Stimulated activated CD8-positive, alpha-beta memory T cell treated with anti-CD3 and anti-CD28 coated beads, Interleukin-15, amount 100 ng/mL, for 4 hours (primary cell): Measurements from ENCODE around the gene HID1.
A peak's percentile ranks its signal among the peaks of the same experiment; 100 is the strongest.

Source experiments
- DNase-seq, 2 donors: peaks; one replicate each; pipeline ENCODE4 v3.0.0-alpha.2; 2020; ENCODE audit warnings: low read depth in 2 of 2

HID1 gene

DNA sequence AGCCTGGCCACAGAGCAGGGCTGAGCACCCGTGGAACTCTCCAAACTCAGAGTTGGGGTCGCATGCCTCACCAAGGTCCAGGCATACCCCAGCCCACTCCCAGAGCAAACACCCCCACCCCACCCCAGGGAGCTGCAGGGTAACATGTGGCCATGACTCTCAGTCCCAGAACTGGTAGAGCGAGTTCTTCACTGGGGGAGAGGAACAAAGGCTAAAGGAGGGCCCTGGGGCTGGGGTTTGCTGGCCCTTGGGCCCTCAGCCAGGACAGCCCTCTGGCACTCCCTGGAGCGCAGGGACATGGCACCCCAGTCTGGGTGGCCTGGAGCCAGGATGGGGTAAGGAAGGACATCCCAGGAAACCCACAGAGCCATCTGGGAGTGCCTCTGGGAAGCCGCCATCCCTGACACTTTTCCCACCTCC, 4.2 kb downstream of the HID1 start:
- DNase-seq = no peak

DNA sequence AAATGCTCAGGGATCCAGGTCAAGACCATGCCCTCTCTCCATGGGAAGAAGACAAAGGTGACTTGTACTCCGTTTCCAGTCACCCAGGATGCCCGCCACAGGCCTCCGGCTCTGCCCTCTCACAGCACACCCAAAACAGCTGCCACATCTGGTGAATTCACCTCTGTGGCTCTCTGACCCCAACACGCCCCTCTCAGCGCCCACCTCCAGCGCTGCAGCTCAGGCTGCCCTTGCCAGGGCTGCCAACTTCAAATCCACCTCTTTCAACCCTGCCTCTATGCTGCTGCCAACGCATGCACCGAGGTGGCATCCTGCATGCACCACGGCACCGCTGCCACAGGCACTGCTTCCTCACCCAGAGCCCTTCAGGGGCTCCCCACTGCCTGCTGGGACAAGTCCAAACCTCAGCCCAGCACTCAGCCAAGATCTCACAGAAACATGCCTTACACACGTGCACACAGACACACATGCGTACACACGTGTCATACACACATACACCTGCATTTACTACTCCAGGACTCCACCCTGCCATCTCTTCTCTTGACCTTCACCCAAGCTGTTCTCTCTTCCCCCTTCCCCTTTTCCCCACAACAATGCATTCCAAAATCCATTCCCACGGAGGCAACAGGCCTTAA, 7.5 kb downstream of the HID1 start:
- DNase-seq = no peak

DNA sequence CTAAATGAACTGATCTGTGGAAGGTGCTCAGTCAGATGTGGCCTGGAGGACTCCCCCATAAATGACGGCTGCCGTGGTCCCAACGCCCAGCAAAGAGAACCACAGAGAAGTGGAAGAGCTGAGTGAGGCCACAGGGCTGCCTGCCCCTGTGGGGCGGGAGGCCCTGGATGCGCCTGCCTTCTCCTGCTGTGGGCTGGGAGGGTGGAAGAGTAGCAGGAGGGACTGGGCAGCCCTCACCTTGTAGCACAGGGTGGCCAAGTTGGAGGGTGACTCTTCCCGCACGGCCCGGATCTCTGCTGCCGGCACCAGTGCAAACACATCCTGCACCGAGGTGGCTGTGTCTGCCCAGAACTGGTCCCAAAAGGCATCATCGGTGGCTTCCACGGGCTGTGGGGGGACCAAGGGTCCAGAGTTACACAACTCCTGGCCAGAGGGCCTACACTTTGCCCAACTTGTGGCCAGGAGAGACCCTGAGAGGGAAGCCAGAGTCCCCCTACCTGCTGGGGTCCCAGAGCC, 8.3 kb downstream of the HID1 start:
- no peak for DNase-seq

DNA sequence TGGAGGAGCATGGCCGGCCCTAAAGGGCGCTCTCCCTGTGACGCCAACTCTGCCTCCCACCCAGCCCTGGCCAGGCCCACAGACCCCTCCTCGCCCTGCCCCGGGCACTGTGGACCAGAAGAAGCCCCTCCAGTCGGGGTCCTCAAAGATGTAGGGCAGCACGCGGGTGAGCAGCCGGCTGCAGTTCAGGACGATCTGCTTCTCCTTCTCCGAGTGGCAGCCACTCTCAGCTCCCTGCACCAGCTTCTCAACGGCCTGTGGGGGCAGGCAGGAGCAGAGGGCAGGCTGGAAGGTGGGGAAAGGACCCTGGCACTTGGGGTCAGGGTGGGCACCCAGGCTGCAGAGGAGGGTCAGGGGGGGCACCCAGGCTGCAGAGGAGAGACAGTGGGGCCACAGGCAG, 8.9 kb downstream of the HID1 start:
- DNase-seq = no peak

DNA sequence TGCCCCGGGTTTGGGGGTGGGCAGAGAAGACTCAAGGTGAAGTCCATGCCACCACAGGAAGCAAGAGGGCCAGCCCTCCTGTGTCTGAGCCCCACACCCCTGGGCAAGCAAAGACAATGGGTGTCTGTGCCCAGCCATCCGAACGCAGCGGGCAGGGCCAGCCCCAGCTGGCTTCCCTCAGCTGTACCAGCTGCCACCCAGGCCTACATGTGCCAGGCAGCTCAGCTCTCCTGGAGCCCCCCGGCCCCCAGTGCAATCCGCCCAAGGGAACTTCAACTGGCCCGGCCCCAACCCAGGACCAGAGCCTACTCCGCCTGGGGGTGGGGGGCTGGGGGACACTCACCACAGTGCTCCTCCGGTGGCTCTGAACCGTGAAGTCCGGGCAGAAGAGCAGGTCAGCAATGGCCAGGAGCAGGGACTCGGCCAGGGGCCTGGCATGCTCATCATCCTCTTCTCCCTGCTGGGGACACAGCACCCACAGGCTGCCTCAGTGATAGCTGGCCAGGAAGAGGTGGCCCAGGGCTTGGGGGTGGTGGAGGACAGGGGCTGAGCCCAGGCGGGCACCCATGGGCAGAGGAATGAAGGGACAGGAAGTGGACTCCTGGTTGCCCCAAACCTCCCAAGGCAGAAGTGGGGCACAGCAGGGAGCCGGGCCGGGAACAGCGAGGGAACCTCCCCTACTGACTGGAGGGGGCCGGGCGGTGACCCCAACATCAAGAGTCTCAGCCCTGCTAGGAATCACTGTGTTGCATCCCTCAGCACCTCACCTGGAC, 9.8 kb downstream of the HID1 start:
- no peak for DNase-seq

DNA sequence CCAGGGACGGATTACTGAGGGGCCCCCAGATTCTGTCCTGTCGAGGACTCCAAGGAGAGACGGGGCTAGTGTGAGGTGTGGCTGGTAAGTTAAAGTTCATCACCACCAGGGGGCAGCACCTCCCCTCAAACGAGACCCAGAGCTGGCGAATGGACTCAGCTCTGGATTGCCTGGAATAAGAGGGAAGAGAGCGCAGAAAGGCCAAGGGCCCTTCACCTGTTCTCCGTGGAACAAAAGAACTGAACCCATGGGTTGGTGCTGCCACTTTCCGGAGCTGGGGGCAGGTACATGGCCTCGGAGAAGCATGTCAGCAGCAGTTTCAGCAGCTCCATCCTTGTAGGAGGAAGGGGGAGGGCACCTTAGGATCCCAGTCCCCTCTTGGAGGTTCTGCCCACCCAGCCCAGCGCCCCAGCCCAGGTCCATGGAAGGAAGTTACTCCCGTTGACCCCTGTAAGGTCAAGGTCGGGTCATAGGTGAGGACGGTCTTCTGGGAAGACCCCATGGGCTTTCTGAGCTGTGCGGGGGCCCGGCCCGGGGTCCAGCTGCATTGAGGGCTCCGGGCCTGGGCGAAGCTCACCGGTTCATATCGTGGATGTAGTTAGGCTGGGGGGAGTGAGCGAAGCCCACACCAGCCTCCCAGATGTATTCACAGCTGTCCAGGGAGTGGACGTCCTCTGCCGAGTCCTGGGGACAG, 10.8 kb downstream of the HID1 start:
- peak; percentile 51 to 60 for DNase-seq

DNA sequence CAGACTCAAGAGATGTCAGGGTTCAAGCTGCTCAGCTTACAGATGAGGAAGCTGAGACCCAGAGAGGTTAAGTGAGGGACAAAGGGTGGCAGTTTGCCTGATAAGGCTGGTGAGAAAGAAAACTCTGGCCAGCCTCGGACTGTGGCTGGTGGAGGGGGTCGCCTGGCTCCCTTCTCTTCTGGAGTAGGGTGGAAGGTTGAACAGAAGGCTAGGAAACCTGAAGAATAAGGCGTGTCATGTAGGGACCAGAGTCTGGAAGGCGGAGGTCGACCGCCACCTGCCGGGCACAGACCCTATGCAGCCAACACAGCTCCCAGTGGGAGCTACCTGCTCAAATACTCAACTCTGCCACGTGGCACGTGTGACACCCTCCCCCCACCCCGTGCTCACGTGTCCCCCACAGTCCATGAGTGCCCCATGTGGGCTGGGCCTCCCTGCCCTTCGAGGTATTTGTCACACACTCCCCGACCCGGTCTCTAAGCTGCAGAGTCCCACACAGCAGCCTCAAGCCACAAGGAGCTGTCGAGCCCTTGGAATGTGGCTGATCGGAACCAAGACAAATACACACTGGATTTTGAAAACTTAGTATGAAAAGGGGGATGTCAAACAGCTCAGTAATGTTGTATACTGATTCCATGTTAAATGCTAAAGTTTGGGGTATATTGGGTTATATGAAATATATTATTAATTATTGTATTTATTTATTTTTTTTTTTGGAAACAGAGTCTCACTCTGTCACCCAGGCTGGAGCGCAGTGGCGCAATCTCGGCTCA, 11.8 kb downstream of the HID1 start:
- no peak for DNase-seq

DNA sequence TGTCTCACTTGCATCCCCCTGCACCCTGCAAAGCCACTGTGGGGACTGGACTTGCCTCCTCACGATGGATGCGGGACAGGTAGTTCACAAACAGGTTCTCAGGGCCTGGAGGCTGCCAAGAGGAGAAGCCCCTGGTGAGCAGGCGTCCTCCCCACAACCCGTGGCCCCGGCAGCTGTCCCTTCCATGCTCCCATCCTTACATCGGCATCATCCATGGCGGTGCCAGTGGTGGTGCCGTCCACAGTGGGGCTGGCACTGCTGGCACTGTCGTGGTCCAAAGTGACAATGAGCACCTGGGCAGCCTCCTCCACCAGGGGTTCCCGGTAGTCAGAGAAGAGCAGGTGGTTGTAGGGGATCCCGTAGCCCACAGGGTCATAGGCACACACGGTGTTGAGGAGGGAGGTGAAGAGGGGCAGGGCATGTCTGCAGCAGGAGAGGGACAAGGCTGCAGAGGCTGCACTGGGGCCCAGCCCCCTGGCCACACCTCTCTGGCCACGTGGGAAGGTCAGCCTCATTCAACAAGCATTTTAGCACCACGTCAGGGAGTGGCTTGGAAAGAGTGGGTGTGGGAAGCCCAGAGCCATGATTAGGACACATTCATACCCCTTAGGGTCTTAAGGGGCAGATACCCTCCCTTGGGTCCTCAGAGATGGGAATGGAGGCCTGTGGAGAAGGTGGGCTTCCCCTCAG, 12.6 kb downstream of the HID1 start:
- DNase-seq = no peak

DNA sequence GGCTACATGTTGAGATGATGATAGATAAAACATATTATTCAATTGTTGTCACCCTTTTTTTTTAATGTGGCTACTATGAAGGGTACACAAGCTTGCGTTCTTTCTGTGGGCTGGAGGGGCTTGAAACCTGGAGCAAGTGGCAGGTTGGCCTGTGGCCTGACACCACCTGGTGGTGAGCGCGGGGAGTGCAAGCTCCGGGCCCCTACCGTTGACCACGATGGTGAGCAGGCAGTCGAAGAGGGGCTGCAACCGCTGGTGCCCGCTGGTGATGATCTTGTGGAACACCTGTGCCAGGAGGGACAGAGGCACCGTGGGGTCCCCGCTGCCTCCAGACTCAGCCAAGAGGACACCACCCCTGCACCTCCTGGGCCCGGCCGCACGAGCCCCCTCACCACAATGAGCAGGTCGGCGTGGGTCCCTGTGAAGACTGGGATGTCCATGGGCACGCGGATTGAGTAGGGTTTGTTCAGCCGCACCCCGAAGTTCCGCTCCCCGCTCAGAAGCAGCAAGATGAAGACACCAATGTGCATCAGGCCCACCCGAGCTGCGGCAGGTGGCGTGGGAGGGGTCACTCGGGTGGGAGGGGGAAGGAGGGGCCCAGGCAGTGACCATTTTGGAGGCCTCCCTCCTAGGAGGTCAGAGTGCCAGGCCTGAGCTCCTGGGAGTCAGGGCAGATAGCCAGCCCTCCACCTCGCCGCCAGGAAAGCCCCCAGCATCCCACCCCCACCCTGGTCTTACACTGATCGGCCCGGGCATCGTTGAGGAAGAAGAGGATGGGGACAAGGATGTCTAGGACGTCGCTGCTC, 14.4 kb downstream of the HID1 start:
- DNase-seq = peak; percentile 42 to 61

DNA sequence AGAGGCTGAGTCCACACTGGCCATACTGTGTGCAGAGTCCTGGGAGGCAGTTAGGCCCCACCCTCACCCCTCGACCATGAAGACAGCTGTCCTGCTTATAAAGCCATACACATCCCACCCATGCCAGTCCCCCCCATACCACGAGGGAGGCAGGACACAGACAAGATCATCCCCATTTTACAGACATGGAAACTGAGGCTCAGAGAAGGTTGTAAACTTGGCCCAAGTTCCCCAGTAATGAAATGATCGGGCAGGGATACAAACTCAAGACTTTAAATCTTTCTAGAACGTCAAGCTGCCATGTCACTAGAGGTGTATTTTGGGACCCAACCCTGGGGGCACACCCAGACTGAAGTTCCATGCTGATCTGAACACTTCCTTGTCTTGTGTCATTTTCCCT, 16.5 kb downstream of the HID1 start:
- no peak for DNase-seq

DNA sequence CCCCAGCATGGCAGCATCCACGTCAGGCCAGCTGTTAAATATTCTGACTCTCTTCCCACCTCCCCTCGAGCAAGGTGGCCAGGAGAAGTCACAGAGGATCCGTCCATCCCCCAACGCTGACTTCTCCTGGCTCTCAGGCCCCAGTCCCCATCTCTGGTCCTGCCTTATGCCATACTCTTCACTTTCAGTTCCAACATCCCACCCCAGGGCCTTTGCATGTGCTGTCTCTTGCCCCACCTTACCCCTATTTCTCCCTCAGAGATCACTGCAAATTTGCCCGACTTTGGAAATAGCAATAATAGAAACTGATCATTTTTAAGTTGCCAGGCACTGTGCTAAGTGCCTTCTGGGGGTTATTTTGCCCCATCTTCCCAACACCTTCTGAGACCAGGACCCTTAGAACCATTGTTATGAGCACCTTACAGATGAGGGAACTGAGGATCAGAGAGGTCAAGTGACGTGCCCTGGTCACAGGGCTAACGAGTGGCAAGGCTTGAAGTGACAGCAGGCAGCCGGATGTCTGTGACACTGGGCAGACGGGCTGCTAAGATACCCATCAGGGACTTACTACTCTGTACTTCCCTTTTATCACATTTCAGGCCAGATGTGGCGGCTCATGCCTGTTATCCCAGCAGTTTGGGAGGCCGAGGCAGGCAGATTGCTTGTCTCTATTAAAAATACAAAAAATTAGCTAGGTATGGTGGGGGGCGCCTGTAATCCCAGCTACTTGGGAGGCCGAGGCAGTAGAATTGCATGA, 17.7 kb downstream of the HID1 start:
- no peak for DNase-seq

DNA sequence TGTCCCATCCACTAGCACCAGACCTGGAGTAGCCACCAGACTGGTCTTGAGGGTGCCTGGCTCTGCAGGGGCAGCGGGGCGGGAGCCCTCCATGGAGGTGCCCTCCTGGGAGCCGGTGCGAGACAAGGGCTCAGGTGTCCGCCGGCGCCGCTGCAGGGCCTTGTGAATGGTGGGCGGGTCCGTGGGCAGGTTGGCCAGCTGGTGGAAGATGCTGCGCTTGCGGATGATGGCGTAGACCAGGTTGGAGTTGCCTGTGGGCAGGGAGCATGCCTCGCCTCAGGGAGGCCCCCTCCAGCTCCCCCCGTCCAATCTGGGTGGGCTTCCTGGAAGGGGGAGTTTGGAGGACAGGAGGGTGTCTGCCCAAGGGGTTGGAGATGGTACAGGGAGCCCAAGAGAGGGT, 18.4 kb downstream of the HID1 start:
- DNase-seq = no peak

DNA sequence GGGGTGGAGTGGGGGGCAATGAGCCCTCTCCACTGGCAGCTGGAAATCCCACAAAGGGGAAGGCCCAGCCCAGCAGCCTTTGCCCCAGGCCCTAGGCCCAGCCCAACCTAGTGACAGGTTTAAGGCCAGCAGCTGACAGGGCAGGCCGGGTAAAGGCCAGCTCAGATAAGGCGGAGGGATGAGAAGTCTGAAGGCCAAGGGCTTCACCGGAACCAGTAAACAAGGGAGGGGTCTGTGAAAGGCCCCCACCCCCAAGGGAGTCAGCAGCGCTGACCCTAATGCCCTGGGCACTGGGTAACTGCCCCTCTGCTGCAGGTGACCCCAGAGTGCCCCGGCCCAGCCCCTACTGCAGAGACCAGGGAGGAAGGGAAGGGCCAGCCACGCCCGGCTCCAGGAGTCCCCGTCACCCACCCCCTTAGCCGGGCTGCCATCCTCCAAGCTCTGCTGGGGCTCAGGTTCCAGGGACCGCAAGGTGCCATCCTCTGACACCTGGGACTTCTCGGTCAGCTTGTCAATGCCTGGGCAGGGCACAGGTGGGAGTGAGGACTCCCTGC, 19.3 kb downstream of the HID1 start:
- no peak for DNase-seq

DNA sequence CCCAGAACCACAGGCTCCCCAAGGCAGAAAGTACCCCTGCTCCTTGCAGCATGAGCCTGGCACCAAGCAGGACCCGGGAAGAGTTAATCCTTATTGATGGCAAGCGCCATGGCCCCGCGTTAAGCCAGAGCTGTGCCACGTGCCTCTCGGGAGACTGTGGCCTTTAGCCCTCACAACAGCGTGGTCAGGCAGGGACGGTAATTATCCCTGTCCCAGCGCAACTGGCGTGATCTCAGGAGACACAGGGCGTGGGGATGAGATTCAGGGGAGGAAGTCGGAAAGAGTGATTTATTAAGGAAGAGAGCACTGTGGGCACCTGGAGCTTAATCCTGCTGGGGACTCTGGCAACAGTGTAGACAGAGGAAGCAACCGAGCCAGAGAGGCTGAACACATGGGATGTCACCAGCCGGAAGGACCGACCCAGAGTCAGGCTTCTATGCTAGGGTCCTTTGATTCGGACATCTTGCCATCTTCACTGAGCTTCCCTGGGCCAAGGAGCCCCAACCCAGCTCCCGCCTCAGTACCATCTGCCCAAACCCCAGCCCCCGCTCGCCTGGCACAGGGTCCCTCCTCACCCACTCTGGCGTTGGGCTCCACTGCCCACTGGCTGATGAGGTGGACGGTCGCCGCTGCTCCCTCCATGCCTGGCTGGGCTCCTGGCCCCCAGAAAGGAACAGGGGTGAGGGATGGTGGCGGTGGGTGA, 20.0 kb downstream of the HID1 start:
- DNase-seq = no peak

DNA sequence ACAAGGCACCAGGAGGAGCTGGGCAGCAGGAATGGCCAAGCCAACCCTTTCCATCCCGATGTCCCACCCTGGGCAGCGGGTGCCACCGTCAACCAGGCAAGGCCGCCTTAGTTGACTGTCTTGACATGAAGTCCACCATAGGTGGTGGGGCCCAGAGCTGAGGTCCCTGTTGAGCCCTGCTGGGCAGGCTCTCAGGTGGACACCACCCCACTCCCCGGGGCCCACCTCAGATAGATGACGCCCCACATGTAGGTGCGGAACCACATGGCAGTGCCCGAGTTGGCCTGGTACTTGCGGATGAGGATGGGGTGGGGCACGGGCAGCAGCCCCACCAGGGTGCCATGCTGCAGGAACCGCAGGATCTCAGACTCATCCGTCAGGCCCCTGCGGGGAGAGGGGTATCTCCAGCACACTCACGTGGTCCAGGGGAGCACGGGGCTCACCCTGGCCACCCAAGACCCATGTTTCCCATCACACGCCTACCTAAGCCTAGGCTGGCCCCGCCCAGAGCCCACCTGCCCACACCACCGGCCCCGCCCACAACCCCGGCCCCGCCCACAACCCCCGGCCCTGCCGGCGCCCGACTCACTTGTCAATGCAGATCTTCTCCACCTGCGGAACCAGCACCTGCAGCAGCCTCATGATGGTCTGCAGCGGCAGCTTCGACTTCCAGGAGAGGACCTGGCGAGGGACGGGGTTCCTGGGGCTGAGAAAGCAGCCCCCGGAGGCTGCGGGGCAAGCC, 20.7 kb downstream of the HID1 start:
- DNase-seq = no peak

DNA sequence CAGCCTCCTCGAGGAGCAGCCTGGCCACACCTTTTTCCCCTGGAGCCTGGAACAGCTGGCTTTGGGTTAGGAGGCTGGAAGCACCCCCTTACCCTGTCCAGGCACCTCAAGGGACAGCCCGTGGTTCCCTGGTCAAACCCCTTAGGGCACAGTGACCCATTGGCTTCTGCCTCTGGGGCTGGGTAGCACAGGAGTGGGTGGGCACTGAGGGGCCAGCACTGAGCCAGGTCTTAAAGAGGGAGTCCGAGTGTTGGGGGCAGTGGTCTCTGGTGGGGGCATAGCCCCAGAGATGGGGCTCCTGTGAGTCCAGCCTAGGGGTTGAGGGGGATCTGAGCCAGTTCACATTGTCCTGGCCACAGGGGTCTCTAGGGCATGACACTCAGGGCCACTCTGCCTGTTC, 21.5 kb downstream of the HID1 start:
- DNase-seq = no peak

DNA sequence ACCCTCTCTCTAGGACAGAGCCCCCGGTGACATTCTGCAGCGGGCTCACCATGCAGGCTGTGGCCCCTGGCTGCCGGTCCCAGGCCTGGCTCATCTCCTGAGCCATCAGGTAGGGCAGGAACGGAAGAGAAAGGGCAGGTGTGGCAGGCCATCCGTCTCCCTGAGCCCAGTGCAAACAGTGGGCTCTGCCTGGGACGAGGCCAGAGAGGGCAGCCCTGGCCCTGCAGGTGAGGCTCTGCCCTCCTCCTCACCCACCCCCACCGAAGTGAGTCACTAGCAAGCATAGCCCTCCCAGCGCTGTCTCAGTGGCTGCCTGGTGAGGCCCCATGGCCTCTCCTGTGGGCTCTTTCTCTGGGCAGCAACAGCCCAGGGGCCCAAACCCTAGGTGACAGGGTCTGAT, 22.4 kb downstream of the HID1 start:
- DNase-seq = no peak

DNA sequence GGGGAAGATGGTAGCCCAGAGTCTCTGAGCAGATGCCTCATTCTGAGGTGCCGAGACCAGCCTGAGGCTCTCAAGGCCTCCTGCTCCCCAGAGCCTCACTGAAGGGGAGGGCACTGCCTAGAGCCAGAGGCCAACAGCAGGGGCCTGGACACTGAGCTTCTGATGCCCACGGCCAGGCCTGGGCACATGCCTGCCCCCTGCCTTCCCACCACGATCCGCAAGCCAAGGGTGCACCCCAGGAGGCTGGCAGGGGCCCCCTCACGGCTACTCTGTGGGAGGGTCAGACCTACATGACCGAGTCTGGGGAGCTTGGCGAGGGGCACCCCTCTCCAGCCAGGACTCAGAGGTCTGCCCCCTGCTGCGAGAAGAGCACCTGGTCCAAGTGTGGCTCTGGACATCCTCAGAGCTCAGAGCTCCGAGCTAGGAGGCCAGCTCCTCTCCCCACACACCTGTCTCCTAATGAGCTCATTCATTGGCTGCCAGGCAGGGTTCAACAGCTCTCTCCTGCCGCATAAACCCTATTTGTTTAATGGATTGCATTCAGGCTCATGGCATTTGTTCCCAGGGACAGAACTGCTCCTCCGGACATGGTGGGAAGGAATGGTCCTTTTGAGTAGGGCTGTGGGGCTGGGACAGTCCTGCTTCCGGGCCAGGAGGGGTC, 23.0 kb downstream of the HID1 start:
- DNase-seq = no peak
